GM18505 (cell line): ENCODE measurements around the gene NR4A3.

Source experiments
- ATAC-seq: cut with Tn5 transposase; IDR thresholded peaks from one replicate; pipeline ENCODE4 v1.9.1; 2021; ENCODE audit not compliant: unreplicated experiment
- POLR2A ChIP-seq: IDR thresholded peaks from 4 replicates; pipeline ENCODE4 v1.6.1; 2011; ENCODE audit warnings: borderline replicate concordance; ENCODE audit not compliant: insufficient read depth, insufficient read length; ENCODE audit errors: extremely low read depth

Gene NR4A3

GRCh38 chr9:99803694-99804093, 18.0 kb upstream of the NR4A3 start:
- no peak for ATAC-seq

GRCh38 chr9:99807276-99807852, 14.3 kb upstream of the NR4A3 start:
- no peak for TF ChIP-seq POLR2A
- no peak for ATAC-seq

More at GRCh38 chr9:99803694-99804093, 18.0 kb upstream of the NR4A3 start:
- TF ChIP-seq POLR2A: no peak

- no peak for TF ChIP-seq POLR2A
- ATAC-seq: no peak
Measured at GRCh38 chr9:99807956-99808355, 13.7 kb upstream of the NR4A3 start.

- ATAC-seq: no peak
- no peak for TF ChIP-seq POLR2A
Measured at GRCh38 chr9:99808454-99808853, 13.2 kb upstream of the NR4A3 start.

- TF ChIP-seq POLR2A: no peak
- ATAC-seq: no peak
Measured at GRCh38 chr9:99809586-99810319, 11.9 kb upstream of the NR4A3 start.

- ATAC-seq: no peak
- TF ChIP-seq POLR2A: no peak
Measured at GRCh38 chr9:99811172-99811571, 10.5 kb upstream of the NR4A3 start.

GRCh38 chr9:99811598-99812383, 9.9 kb upstream of the NR4A3 start:
- ATAC-seq: no peak
- no peak for TF ChIP-seq POLR2A

- TF ChIP-seq POLR2A: no peak
- no peak for ATAC-seq
Measured at GRCh38 chr9:99813739-99814138, 7.9 kb upstream of the NR4A3 start.

GRCh38 chr9:99814359-99814758, 7.3 kb upstream of the NR4A3 start:
- no peak for TF ChIP-seq POLR2A
- ATAC-seq: no peak

- ATAC-seq: no peak
- TF ChIP-seq POLR2A: no peak
Measured at GRCh38 chr9:99816392-99816791, 5.3 kb upstream of the NR4A3 start.

GRCh38 chr9:99818500-99818899, 3.2 kb upstream of the NR4A3 start:
- no peak for ATAC-seq
- TF ChIP-seq POLR2A: no peak

- peak; percentile 59 for ATAC-seq
- TF ChIP-seq POLR2A: peak; percentile 94
Measured at GRCh38 chr9:99819123-99819855, 2.4 kb upstream of the NR4A3 start.
